Anterior cingulate cortex (tissue), 58 donors: ENCODE results near the gene GAGE12J.
"Not testable (repeated sequence)": the region's sequence is repeated elsewhere in the genome, so short reads cannot be mapped to it uniquely, and the experiment has no call there.

Experiments used
- DNase-seq, 58 donors: peaks; one replicate each; lab custom pipeline; 2025; lab: John Stamatoyannopoulos, UW

Gene GAGE12J

GRCh38 chrX:49321737-49322136, at the start of gene GAGE12J:
TSS of gene GAGE12J (plus strand) at chrX:49322037. CDS start at chrX:49323194, 1,157 bp downstream.
- not testable (repeated sequence) for DNase-seq

GRCh38 chrX:49272421-49272820, 49.4 kb upstream of the GAGE12J start:
- no peak for DNase-seq

- DNase-seq = no peak
Measured at GRCh38 chrX:49273181-49273727, 48.6 kb upstream of the GAGE12J start.

- no peak for DNase-seq
Measured at GRCh38 chrX:49276207-49276606, 45.6 kb upstream of the GAGE12J start.

GRCh38 chrX:49276671-49277534, 44.9 kb upstream of the GAGE12J start:
- no peak for DNase-seq

- DNase-seq = no peak
Measured at GRCh38 chrX:49277535-49277830, 44.4 kb upstream of the GAGE12J start.

GRCh38 chrX:49278081-49278480, 43.8 kb upstream of the GAGE12J start:
- no peak for DNase-seq

GRCh38 chrX:49282647-49283011, 39.2 kb upstream of the GAGE12J start:
- peak in 5 of 58 donors; percentile 1 to 24 (median 3) for DNase-seq

GRCh38 chrX:49284212-49284611, 37.6 kb upstream of the GAGE12J start:
- DNase-seq = no peak

- no peak for DNase-seq
Measured at GRCh38 chrX:49286136-49286535, 35.7 kb upstream of the GAGE12J start.

GRCh38 chrX:49286581-49286980, 35.3 kb upstream of the GAGE12J start:
- no peak for DNase-seq

GRCh38 chrX:49287665-49288064, 34.2 kb upstream of the GAGE12J start:
- DNase-seq = no peak

GRCh38 chrX:49290215-49290614, 31.6 kb upstream of the GAGE12J start:
- DNase-seq = no peak

- DNase-seq = peak in 26 of 58 donors; percentile 1 to 62 (median 10)
Measured at GRCh38 chrX:49291615-49292337, 30.1 kb upstream of the GAGE12J start.

GRCh38 chrX:49292400-49293362, 29.2 kb upstream of the GAGE12J start:
- no peak for DNase-seq

GRCh38 chrX:49299293-49299692, 22.5 kb upstream of the GAGE12J start:
- not testable (repeated sequence) for DNase-seq

- no peak for DNase-seq
Measured at GRCh38 chrX:49300703-49301102, 21.1 kb upstream of the GAGE12J start.

GRCh38 chrX:49303346-49303745, 18.5 kb upstream of the GAGE12J start, which contains the start of gene GAGE10:
TSS of gene GAGE10 (plus strand) at chrX:49303646. CDS start at chrX:49304860, 1,214 bp downstream.
- DNase-seq = no peak

GRCh38 chrX:49307775-49308174, 14.1 kb upstream of the GAGE12J start:
- not testable (repeated sequence) for DNase-seq

- DNase-seq = peak in 1 of 58 donors; percentile 3
Measured at GRCh38 chrX:49308604-49309269, 13.1 kb upstream of the GAGE12J start.
